ENCODE data around the gene CD177.
"Not testable (repeated sequence)": the region's sequence is repeated elsewhere in the genome, so short reads cannot be mapped to it uniquely, and the experiment has no call there.

CD177 gene

DNA sequence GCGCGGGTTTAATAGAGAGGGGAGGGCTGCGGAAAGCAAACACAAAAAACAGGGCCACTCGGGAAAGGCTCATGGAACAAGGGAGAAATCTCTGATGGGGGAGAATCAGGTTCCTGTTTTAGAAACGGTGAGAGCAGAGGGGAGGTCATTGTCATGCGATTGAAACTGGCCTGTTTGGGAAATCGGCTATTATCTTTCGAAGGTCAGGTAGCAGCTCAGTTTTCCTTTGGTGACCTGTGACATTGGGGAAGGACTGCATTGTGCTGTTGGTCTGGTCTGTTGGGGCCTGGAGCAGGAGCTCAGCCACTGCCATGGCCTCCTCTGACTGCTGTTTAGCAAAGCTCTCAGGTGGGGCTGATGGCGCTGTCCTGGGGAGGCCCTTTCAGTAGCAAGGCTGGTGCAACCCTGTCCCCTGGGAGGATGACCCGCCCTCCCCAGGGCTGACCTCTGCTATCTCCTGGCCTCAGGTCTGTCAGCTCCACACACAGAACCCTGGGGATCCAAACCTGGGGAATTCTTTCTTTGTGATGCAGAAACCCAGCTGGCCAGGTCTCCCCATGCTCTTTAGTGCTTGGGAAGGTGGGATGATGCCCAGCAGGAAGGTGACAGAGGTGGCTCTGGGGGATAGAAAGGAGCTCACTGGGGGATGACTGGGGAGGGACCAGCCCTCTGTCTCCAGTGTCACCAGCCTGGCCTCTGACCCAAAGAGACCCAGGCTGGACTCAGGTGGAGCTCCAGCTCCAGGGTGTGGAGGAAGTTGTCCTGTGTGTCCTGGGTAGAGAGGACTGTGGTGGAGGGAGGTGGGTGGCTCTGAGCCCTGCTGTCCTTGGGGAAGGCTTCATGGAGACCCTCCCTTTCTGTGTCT is 21.2 kb upstream of the CD177 start:
- DNase-seq (ENCODE audit: extremely low read depth, low read depth), result no peak
- no peak overlapping the region for H3K4me3 ChIP-seq (replicated peaks; ENCODE audit: low read depth, low read length)
- TF ChIP-seq, protein P1, sequence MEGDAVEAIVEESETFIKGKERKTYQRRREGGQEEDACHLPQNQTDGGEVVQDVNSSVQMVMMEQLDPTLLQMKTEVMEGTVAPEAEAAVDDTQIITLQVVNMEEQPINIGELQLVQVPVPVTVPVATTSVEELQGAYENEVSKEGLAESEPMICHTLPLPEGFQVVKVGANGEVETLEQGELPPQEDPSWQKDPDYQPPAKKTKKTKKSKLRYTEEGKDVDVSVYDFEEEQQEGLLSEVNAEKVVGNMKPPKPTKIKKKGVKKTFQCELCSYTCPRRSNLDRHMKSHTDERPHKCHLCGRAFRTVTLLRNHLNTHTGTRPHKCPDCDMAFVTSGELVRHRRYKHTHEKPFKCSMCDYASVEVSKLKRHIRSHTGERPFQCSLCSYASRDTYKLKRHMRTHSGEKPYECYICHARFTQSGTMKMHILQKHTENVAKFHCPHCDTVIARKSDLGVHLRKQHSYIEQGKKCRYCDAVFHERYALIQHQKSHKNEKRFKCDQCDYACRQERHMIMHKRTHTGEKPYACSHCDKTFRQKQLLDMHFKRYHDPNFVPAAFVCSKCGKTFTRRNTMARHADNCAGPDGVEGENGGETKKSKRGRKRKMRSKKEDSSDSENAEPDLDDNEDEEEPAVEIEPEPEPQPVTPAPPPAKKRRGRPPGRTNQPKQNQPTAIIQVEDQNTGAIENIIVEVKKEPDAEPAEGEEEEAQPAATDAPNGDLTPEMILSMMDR (IDR thresholded peaks at IDR 0.05; ENCODE audit: low read depth, low read length, missing control alignments), result no peak

DNA sequence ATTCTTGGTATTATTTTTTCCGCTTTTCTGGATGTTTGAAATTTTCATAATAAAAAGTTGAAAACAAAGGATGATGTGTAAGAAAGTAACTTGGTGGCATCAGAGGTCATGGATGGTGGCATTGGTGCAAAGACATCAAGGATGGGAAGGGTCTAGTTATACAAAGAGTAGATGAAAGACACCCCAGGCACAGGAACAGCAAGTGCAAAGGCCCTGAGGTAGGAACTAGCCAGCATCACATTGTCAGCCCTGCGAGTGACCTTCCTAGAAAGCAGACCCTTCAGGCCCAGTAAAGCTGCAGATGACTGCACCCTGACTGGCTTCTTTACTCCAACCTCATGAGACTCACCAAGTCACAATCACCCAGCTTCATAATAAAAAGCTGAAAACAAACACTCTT is 17.0 kb upstream of the CD177 start:
- DNase-seq (ENCODE audit: extremely low read depth, low read depth), result not testable (repeated sequence)

DNA sequence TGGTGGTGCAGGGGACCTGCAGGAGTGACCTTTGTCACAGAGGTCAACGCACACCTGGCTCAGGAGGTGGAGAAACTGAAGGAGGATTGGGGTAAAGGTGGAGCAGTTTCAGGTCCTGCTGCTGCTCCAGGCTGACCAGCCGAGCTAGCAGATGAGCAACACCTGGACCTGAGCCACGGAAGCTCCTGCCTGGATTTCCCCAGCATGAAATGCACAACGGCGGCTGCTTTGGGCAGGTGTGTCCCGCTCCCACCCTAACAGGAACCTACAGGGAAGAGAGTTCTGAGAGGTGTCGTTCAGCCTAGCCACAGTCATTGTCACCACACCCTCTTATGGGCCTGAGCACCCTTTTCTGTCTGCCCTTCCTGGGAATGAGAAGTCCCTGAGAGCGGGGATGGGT is 15.7 kb upstream of the CD177 start:
- H3K4me3 ChIP-seq (replicated peaks; ENCODE audit: low read depth, low read length), result no peak overlapping the region
- DNase-seq (ENCODE audit: extremely low read depth, low read depth), result no peak
- TF ChIP-seq, protein P1 (IDR thresholded peaks at IDR 0.05; ENCODE audit: low read depth, low read length, missing control alignments), result no peak

More for the DNA sequence above, 17.0 kb upstream of the CD177 start:
- H3K4me3 ChIP-seq (replicated peaks; ENCODE audit: low read depth, low read length), result not testable (repeated sequence)

DNA sequence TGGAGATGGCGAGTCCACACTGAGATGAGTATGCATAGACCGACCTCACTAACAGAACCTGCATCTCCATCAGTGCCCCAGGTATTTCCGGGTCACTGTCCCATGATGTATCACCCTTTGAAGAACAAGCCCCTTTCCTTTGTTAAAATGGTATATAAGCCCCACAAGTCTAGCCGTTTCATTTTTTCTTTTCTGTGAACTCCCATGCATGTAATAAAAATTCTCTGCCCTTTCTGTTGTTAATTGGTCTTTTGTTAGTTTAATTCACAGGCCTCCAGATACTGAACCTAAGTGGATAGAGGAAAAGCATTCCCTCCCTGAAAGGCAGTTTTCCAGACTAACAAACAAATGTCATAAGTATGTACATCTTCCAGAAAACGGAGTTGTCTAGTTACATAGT is 15.0 kb upstream of the CD177 start:
- TF ChIP-seq, protein P1 (IDR thresholded peaks at IDR 0.05; ENCODE audit: low read depth, low read length, missing control alignments), result no peak
- no peak overlapping the region for H3K4me3 ChIP-seq (replicated peaks; ENCODE audit: low read depth, low read length)
- DNase-seq (ENCODE audit: extremely low read depth, low read depth), result no peak

DNA sequence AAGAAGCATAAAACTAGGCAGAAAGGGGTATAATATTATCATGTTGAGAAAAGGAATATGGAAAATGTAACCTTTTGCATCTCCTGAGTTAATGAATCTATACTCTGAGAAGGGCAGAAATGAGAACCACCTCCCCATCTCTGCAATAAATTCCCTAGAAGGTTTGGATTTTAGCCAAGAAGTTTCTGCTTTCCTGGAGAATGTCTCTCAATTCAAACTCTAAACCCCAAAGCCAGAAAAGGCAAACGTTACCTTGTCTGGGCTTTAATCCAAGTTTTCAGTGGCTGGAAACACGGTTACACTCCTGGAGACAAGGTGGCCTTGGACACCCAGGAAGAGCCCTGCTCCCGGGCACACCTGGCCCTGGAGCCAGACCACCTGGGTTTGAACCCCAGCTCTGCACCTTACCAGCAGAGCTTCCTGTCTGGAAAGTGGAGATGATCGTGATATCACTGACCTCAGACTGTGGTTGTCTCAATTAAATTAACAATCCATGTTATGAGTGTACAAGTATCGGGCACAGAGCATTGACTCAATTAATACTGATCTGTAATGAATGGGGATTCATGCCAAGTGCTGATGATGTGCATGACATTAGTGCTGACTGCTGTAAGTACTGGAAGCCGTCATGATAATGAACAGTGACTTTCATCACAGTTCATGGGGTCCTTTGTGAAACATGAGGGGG is 14.1 kb upstream of the CD177 start:
- not testable (repeated sequence) for H3K4me3 ChIP-seq (replicated peaks; ENCODE audit: low read depth, low read length); DNase-seq (ENCODE audit: extremely low read depth, low read depth)

DNA sequence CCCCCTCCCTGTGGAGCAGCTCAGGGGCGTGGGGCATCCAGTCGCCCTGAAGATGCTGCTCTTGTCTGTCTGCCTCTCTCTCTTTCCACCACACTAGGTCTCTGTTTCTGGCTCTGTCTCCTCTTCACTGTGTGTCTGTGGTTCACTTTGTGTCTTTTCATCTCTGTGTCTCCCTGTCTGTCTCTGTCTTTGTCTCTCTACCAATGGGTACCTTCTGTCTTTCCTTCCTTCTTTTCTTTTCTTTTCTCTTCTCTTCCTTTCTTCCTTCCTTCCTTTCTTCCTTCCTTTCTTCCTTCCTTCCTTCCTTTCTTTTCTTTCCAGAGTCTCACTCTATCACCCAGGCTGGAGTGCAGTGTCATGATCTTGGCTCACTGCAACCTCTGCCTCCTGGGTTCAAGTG is 13.4 kb upstream of the CD177 start:
- not testable (repeated sequence) for DNase-seq (ENCODE audit: extremely low read depth, low read depth); H3K4me3 ChIP-seq (replicated peaks; ENCODE audit: low read depth, low read length)

DNA sequence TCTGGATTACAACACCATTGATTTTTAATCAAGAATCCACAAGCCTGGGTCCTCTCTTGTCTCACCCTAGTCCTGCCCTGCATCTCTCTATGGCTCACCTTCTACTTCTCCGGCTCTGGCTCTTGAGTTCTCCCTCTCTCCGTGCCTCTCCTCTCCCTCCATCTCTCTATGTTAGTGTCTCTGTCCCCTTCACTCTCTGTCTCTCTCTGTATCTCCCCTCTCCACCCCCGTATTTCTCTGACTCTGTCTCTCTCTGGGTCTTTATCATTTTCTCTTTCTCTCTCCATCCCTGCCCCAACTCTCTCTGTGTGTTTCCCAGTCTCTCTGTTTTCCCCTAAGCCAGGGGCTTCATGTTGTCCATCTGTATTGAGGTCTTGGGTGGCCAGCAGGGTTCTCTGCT is 12.4 kb upstream of the CD177 start:
- DNase-seq (ENCODE audit: extremely low read depth, low read depth); H3K4me3 ChIP-seq (replicated peaks; ENCODE audit: low read depth, low read length): not testable (repeated sequence)

DNA sequence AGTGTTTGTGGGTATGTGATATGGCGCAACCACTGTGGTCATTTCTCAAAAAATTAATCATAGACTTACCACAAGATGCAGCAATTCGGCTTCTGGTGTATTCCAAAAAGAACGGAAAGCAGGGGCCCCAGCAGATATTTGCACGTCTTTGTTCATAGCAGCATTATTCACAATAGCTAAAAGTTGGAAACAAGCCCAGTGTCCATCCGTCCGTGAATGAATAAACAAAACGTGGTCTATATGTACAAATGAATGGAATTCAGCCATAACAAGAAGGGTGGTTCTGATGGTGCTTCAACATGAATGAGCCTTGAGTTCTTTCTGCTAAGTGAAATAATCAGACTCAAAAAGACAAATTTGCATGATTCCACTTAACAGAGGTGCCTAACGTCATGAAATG is 11.4 kb upstream of the CD177 start:
- not testable (repeated sequence) for DNase-seq (ENCODE audit: extremely low read depth, low read depth); H3K4me3 ChIP-seq (replicated peaks; ENCODE audit: low read depth, low read length)

DNA sequence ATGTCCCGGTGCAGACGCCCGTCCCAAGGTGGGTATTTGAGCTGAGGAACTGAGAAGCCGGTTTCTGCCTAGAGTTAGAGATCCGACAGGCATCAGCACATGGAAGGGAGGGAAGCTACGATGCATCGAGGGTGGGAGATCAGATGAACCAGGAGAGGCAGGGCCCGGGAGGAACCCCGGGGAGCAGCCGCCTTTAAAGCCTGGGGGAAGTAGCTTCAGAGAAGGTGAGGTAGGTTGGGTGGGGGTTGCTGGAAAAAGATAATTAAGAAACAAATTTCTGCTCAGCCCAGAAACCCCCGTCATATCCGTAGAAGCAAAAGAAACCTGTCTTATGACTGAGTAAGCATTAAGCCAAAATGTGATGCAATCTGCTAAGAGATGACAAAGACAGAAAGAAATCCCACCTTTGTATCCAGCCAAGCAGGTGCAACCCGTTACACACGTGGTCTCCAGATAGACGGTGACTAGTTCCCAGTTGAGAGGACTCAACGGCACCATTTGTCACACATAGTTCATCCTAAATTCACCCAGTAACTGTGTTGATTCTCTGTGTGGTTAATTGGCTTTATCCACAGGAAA is 9.1 kb upstream of the CD177 start:
- DNase-seq (ENCODE audit: extremely low read depth, low read depth); H3K4me3 ChIP-seq (replicated peaks; ENCODE audit: low read depth, low read length): not testable (repeated sequence)

DNA sequence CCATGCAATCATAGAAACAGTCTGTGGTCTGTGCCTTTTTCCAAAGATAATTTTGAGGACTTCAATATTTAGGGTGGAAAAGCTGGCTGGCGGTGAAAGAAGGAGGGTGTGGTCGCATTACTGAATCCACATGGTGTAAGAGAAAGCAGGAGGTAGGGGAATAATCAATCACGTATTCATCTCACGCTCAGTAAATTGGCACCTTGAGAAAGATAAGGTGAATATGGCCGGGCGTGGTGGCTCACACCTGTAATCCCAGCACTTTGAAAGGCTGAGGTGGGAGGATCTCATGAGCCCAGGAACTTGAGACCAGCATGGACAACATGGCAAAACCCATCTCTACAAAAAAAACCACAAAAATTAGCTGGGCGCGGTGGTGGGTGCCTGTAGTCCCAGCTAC is 3.7 kb upstream of the CD177 start:
- DNase-seq (ENCODE audit: extremely low read depth, low read depth); H3K4me3 ChIP-seq (replicated peaks; ENCODE audit: low read depth, low read length): not testable (repeated sequence)
